Stimulated activated CD4-positive, alpha-beta T cell treated with anti-CD3 and anti-CD28 coated beads, Interleukin-1b, Interleukin-23, amount 100 ng/mL, for 1 hour (primary cell): Measurements from ENCODE around the gene SHISA3.

Source experiments
- DNase-seq, 2 donors: peaks; one replicate each; pipeline ENCODE4 v3.0.0-alpha.2; 2020; ENCODE audit warnings: low read depth in 2 of 2

The SHISA3 gene

GRCh38 chr4:42446823-42447222 lies 49.5 kb downstream of the SHISA3 start:
- DNase-seq = no peak
